HEK293T (cell line): ENCODE measurements around the gene IRF2BP2.

Source experiments
- ARNT ChIP-seq: fragments of 450-650 bp; IDR thresholded peaks from 2 replicates; pipeline ENCODE4 v1.6.1; 2017; ENCODE audit warnings: mild to moderate bottlenecking
- BHLHE40 ChIP-seq: fragments of 450-650 bp; IDR thresholded peaks from 2 replicates; pipeline ENCODE4 v1.6.1; 2016; ENCODE audit warnings: mild to moderate bottlenecking, moderate library complexity, borderline replicate concordance
- CTBP1 ChIP-seq: fragments of 450-650 bp; IDR thresholded peaks from 2 replicates; pipeline ENCODE4 v1.6.1; 2016; ENCODE audit warnings: borderline replicate concordance
- ELF4 ChIP-seq: fragments of 450-650 bp; IDR thresholded peaks from 2 replicates; pipeline ENCODE4 v1.6.1; 2017; ENCODE audit warnings: antibody characterized with exemption
- FOXA1 ChIP-seq: fragments of 450-650 bp; IDR thresholded peaks from 2 replicates; pipeline ENCODE4 v1.6.1; 2016; ENCODE audit warnings: mild to moderate bottlenecking
- FOXK2 ChIP-seq: fragments of 450-650 bp; IDR thresholded peaks from 2 replicates; pipeline ENCODE4 v1.6.1; 2016; ENCODE audit warnings: mild to moderate bottlenecking
- FOXM1 ChIP-seq: fragments of 450-650 bp; IDR thresholded peaks from 2 replicates; pipeline ENCODE4 v1.6.1; 2017; ENCODE audit warnings: mild to moderate bottlenecking, borderline replicate concordance
- HDGF ChIP-seq: fragments of 450-650 bp; IDR thresholded peaks from 2 replicates; pipeline ENCODE4 v1.6.1; 2017; ENCODE audit warnings: antibody characterized with exemption, borderline replicate concordance
- L3MBTL2 ChIP-seq: fragments of 450-650 bp; conservative IDR thresholded peaks from 2 replicates; pipeline ENCODE4 v1.6.1; 2016; ENCODE audit warnings: mild to moderate bottlenecking
- NFRKB ChIP-seq: fragments of 450-650 bp; IDR thresholded peaks from 2 replicates; pipeline ENCODE4 v1.6.1; 2016; ENCODE audit warnings: mild to moderate bottlenecking, moderate library complexity
- PKNOX1 ChIP-seq: fragments of 450-650 bp; IDR thresholded peaks from 2 replicates; pipeline ENCODE4 v1.6.1; 2016
- SP1 ChIP-seq: fragments of 450-650 bp; IDR thresholded peaks from 2 replicates; pipeline ENCODE4 v1.6.1; 2017
- SUZ12 ChIP-seq: fragments of 450-650 bp; IDR thresholded peaks from 2 replicates; pipeline ENCODE4 v1.6.1; 2016; ENCODE audit warnings: mild to moderate bottlenecking
- TARDBP ChIP-seq: fragments of 450-650 bp; IDR thresholded peaks from 2 replicates; pipeline ENCODE4 v1.6.1; 2016

- TF ChIP-seq ARNT (no peak), FOXM1 (no peak), BHLHE40 (no peak), SUZ12 (no peak), NFRKB (no peak), HDGF (no peak), SP1 (no peak), FOXK2 (no peak), CTBP1 (no peak), L3MBTL2 (no peak), PKNOX1 (no peak), TARDBP (no peak), FOXA1 (no peak), ELF4 (no peak)
Observed at GRCh38 chr1:234631721-234632125, 21.7 kb upstream of the IRF2BP2 start.
